22Rv1 (cell line): ENCODE data around the gene SOHLH2.

ENCODE experiments used
- CTCF ChIP-seq: fragments of 450-650 bp; IDR thresholded peaks from 2 replicates; pipeline ENCODE4 v1.5.1; 2017; ENCODE audit warnings: mild to moderate bottlenecking
- ZFX ChIP-seq: fragments of 450-650 bp; IDR thresholded peaks from 2 replicates; pipeline ENCODE4 v1.6.1; 2017; ENCODE audit warnings: antibody characterized with exemption, borderline replicate concordance

GRCh38 chr13:36133950-36134626, 80.3 kb downstream of the SOHLH2 start:
- no peak for TF ChIP-seq CTCF
- TF ChIP-seq ZFX = no peak
